Lower lobe of right lung (tissue), 2 donors: ENCODE data around the gene LPP. TPM values are rescaled to one million over a fixed set of nuclear protein-coding genes. Genes with fewer than 3 reads are reported as not detected.
A peak's percentile ranks its signal among the peaks of the same experiment; 100 is the strongest.

Source experiments
- ATAC-seq, 2 donors: fragments of 200-7000 bp; cut with Tn5 transposase; one replicate each; pipeline ENCODE4 v1.9.1; 2020 to 2022; ENCODE audit warnings: mild to moderate bottlenecking in 2 of 2, moderate library complexity in 2 of 2
- DNase-seq: peaks from one replicate; pipeline ENCODE4 v3.0.0-alpha.2; 2020
- H3K27ac ChIP-seq: fragments of 200-600 bp; one replicate; pipeline ENCODE4 v1.8.0; 2022
- H3K27me3 ChIP-seq: fragments of 200-600 bp; one replicate; pipeline ENCODE4 v1.8.0; 2022; ENCODE audit warnings: low read depth
- H3K36me3 ChIP-seq: fragments of 200-600 bp; one replicate; pipeline ENCODE4 v1.8.0; 2022; ENCODE audit warnings: mild to moderate bottlenecking
- H3K4me1 ChIP-seq: fragments of 200-600 bp; one replicate; pipeline ENCODE4 v1.8.0; 2022
- H3K4me3 ChIP-seq: fragments of 200-600 bp; one replicate; pipeline ENCODE4 v1.8.0; 2022; ENCODE audit warnings: mild to moderate bottlenecking
- H3K9me3 ChIP-seq: fragments of 200-600 bp; one replicate; pipeline ENCODE4 v1.8.0; 2022
- intact Hi-C: fragments of 100-400 bp; cut with DNase I; formaldehyde crosslinking; loops from one replicate; pipeline ENCODE4 v1.11.0; 2022
- total RNA-seq: library from RNA; stranded (reverse); fragmentation: NEBNext Ultra II Directional; extraction: Animal tissue kit (Norgen Biotek cat#: 25700); gene quantifications from one replicate; pipeline ENCODE4 v1.2.1, GENCODE V29; 2021
- TF ChIP-seq, protein P1 (sequence below): fragments of 200-600 bp; IDR thresholded peaks from one replicate; pipeline ENCODE4 v1.8.0; 2022; ENCODE audit warnings: antibody characterized with exemption, mild to moderate bottlenecking
- donor health status: DM: no; HTN: yes; CAD: no; lungs with severe emphysema.

Gene LPP
- total RNA-seq, 1 donor from 2014 or later = 180 TPM

DNA sequence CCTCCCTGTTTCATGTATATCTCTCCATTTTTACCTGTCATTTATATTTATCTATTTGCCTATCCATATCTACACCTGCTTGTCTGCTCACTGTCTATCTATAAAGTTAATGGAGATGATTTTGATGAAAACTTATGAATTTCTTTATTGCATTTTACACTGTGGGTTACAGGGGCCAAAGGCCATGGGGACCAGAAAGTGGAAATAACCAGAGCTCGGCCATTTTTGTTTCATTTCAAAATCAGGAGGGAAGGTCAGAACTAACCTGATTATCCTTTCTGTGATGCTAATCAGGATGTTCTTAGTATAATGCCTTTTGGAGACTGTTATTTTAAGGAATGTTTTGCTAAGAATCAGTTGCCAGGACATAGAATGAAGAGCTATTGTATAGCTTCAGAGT lies 147.2 kb downstream of the LPP start:
- Histone ChIP-seq H3K9me3 (no peaks in the 10 kb centered on the region), H3K36me3 (no peaks in the 10 kb centered on the region), H3K4me1 (peaks cover 44% of the 10 kb centered on the region), H3K27ac (no peak overlapping the region), H3K4me3 (no peak overlapping the region), H3K27me3 (no peaks in the 10 kb centered on the region)
- TF ChIP-seq, protein P1, sequence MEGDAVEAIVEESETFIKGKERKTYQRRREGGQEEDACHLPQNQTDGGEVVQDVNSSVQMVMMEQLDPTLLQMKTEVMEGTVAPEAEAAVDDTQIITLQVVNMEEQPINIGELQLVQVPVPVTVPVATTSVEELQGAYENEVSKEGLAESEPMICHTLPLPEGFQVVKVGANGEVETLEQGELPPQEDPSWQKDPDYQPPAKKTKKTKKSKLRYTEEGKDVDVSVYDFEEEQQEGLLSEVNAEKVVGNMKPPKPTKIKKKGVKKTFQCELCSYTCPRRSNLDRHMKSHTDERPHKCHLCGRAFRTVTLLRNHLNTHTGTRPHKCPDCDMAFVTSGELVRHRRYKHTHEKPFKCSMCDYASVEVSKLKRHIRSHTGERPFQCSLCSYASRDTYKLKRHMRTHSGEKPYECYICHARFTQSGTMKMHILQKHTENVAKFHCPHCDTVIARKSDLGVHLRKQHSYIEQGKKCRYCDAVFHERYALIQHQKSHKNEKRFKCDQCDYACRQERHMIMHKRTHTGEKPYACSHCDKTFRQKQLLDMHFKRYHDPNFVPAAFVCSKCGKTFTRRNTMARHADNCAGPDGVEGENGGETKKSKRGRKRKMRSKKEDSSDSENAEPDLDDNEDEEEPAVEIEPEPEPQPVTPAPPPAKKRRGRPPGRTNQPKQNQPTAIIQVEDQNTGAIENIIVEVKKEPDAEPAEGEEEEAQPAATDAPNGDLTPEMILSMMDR = no peak
- intact Hi-C loops = no loop called here
- DNase-seq (no peak), ATAC-seq (no peak)

DNA sequence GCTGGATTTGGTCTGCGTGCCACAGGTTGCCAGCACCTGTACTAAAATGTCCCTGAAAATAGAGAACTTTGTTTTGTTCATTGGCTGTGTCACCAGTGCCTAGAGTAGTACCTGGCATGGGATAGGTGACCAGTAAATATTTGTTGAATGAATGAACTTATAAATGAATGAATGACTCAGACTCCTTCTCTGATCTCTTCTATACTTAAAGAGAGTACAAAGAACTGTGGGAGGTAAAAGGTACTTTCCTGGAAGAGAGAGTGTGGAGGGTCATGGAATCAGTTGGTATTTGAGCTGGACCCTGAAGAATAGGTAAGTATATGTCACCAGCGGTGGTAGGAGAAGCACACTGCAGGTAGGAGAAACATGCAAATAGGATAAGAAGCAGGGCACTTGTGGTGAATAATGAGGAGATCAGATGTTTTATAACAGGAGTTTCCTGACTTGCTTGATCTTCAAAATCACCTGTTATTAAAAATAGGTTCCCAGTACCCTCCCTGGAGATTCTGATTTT lies 149.4 kb downstream of the LPP start:
- no peak for DNase-seq
- TF ChIP-seq, protein P1 = no peak
- H3K4me3 ChIP-seq = no peak overlapping the region
- H3K4me1 ChIP-seq = peaks cover 22% of the 10 kb centered on the region
- intact Hi-C loops = no loop called here
- no peak overlapping the region for H3K27ac ChIP-seq
- H3K36me3 ChIP-seq = no peaks in the 10 kb centered on the region
- no peaks in the 10 kb centered on the region for H3K9me3 ChIP-seq
- peak in 1 of 2 donors; percentile 40 for ATAC-seq
- no peaks in the 10 kb centered on the region for H3K27me3 ChIP-seq

DNA sequence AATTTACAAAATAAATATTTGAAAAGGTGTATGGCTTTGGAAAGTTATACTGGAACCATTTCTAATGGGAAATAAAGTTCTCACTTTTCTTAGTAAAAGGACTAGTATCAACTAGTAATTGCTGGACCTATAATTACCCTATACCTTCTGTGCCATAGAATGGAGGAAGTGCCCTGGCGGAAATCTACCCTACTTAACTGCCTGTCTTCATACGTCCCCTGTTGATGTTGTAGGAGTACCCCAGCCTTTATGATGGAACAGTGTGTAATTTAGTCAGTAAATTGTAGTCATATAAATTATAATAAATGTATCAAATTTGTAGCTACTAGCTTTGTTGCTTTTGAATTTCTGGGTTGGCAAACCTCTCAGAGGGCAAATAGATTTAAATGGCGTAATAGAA lies 149.9 kb downstream of the LPP start:
- TF ChIP-seq, protein P1 = no peak

DNA sequence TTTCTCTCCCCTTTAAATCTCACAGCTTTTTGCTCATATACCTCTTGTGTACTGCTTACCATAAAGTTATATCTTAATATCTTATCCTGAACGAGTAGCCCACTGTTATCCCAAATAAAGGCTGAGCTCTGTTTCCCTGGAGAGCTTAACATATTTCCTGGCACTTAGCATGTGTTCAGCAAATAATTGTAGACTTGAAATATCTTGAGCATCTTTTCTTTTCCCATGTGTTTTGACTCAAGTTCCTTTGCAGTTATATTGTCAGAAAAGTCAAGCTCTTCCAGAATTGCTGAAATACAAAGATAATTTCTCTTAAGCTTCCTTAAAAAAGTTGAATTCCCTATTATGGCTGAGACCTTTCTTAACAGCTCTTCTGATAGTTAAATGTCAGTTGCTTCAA lies 150.5 kb downstream of the LPP start:
- Histone ChIP-seq H3K27ac (no peak overlapping the region), H3K4me3 (no peak overlapping the region), H3K9me3 (no peaks in the 10 kb centered on the region), H3K4me1 (peaks cover 15% of the 10 kb centered on the region), H3K27me3 (no peaks in the 10 kb centered on the region), H3K36me3 (no peaks in the 10 kb centered on the region)
- intact Hi-C loops = no loop called here
- DNase-seq = no peak
- TF ChIP-seq, protein P1 = no peak
- ATAC-seq = no peak

More for the DNA sequence above, 149.9 kb downstream of the LPP start:
- Histone ChIP-seq H3K4me3 (no peak overlapping the region), H3K9me3 (no peaks in the 10 kb centered on the region), H3K36me3 (no peaks in the 10 kb centered on the region), H3K4me1 (peaks cover 17% of the 10 kb centered on the region), H3K27me3 (no peaks in the 10 kb centered on the region), H3K27ac (no peak overlapping the region)
- ATAC-seq (no peak), DNase-seq (no peak)
- intact Hi-C loops = no loop called here

DNA sequence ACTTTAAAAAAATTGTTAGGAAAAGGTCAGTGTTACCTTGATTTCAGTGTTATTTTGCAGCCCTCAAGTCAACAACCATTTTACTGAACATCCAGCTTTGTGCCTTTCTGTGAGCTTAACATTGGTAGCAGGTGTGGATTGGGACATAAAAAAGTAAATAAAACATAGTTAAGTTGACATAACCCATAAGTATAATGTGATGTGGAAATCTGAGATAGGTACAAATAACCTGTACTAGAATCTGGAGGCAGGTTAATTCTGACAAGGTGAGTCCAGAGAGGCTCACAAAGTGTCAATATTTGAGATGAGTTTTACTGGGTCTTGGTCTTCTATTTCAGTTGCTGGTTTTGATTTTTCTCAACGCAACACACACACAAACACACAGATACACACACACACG lies 151.3 kb downstream of the LPP start:
- intact Hi-C loops = no loop called here
- DNase-seq (no peak), ATAC-seq (peak in 1 of 2 donors; percentile 45)
- no peaks in the 10 kb centered on the region for H3K36me3 ChIP-seq
- H3K4me1 ChIP-seq = peaks cover 15% of the 10 kb centered on the region
- no peaks in the 10 kb centered on the region for H3K27me3 ChIP-seq
- H3K4me3 ChIP-seq = no peak overlapping the region
- TF ChIP-seq, protein P1 = no peak
- H3K9me3 ChIP-seq = no peaks in the 10 kb centered on the region
- H3K27ac ChIP-seq = no peak overlapping the region
